H1 (cell line): ENCODE results near the gene CALD1. TPM values are rescaled to one million over a fixed set of nuclear protein-coding genes. Genes with fewer than 3 reads are reported as not detected.

Experiments used
- CTCF ChIA-PET: fragments of 300-600 bp; sonication (Branson Sonifier 250); formaldehyde crosslinking; loops from one replicate; lab custom pipeline; 2021; ENCODE audit not compliant: partially characterized antibody; lab: Charles Lee
- POLR2A ChIA-PET: fragments of 300-600 bp; sonication (Branson Sonifier 250); formaldehyde crosslinking; loops from one replicate; lab custom pipeline; 2021; ENCODE audit warnings: inconsistent platforms; ENCODE audit not compliant: partially characterized antibody; lab: Charles Lee
- DNase-seq, 2 experiments: peaks; one replicate each; pipeline versions ENCODE4 v3.0.0 to v3.0.0-alpha.2; 2010 to 2022; ENCODE audit warnings: low spot score in 2 of 2, low read depth in 1 of 2, mixed read lengths in 1 of 2
- FAIRE-seq: peaks from 2 replicates; lab custom pipeline; 2011; peaks lifted over from hg19 to GRCh38; lab: Jason Lieb, UNC
- H2AFZ ChIP-seq: 2 replicates; pipeline ENCODE4 v1.8.1; 2012; ENCODE audit warnings: low read length, inconsistent platforms
- H2AK5ac ChIP-seq: 2 replicates; pipeline ENCODE4 v1.6.1; 2013; ENCODE audit warnings: low read depth, low read length
- H2BK120ac ChIP-seq: replicated peaks from 2 replicates; pipeline ENCODE3; 2013; ENCODE audit warnings: low read depth, low read length, inconsistent platforms
- H2BK12ac ChIP-seq: 2 replicates; pipeline ENCODE4 v1.6.1; 2013; ENCODE audit warnings: low read depth, low read length
- H2BK15ac ChIP-seq: 2 replicates; pipeline ENCODE4 v1.6.1; 2013; ENCODE audit warnings: low read length
- H2BK20ac ChIP-seq: 2 replicates; pipeline ENCODE4 v1.6.1; 2013; ENCODE audit warnings: low read length
- H2BK5ac ChIP-seq: 2 replicates; pipeline ENCODE4 v1.6.1; 2013; ENCODE audit warnings: low read depth, low read length
- H3K14ac ChIP-seq: 2 replicates; pipeline ENCODE4 v1.6.1; 2013; ENCODE audit warnings: inconsistent platforms; ENCODE audit not compliant: insufficient read length
- H3K18ac ChIP-seq: 2 replicates; pipeline ENCODE4 v1.6.1; 2013; ENCODE audit warnings: low read length; ENCODE audit errors: extremely low read depth
- H3K23ac ChIP-seq: 2 replicates; pipeline ENCODE4 v1.6.1; 2013; ENCODE audit warnings: inconsistent platforms; ENCODE audit not compliant: insufficient read length
- H3K23me2 ChIP-seq: 2 replicates; pipeline ENCODE4 v1.6.1; 2013; ENCODE audit warnings: low read depth, low read length
- H3K27ac ChIP-seq: 2 replicates; pipeline ENCODE4 v1.6.1; 2011; ENCODE audit warnings: low read depth, low read length, inconsistent platforms
- H3K27me3 ChIP-seq, 4 experiments: replicated peaks in 1 of 4; 1 replicate in 1 of 4; 2 replicates in 3 of 4; pipeline versions ENCODE4 v1.6.1 to v1.8.1; 2011 to 2013; ENCODE audit warnings: low read length in 3 of 4, mild to moderate bottlenecking in 3 of 4, inconsistent platforms in 2 of 4, mixed read lengths in 2 of 4, moderate library complexity in 1 of 4; ENCODE audit not compliant: control insufficient read depth in 3 of 4, insufficient read depth in 3 of 4; ENCODE audit errors: extremely low read depth in 1 of 4
- H3K36me3 ChIP-seq, 4 experiments: 2 replicates each; pipeline versions ENCODE4 v1.6.1 to v1.8.1; 2011 to 2013; ENCODE audit warnings: mild to moderate bottlenecking in 4 of 4, low read length in 3 of 4, moderate library complexity in 2 of 4, control low read depth in 1 of 4, inconsistent platforms in 1 of 4; ENCODE audit not compliant: insufficient read depth in 4 of 4, control insufficient read depth in 2 of 4
- H3K4ac ChIP-seq: replicated peaks from 2 replicates; pipeline ENCODE3; 2013; ENCODE audit warnings: low read length, low read depth, mixed read lengths, inconsistent platforms; ENCODE audit not compliant: insufficient read length
- H3K4me1 ChIP-seq, 4 experiments: replicated peaks in 1 of 4; 1 replicate in 1 of 4; 2 replicates in 3 of 4; pipeline versions ENCODE4 v1.6.1 to v1.8.1; 2011 to 2013; ENCODE audit warnings: low read length in 3 of 4, inconsistent platforms in 2 of 4, mixed read lengths in 1 of 4; ENCODE audit not compliant: insufficient read depth in 4 of 4, control insufficient read depth in 3 of 4
- H3K4me2 ChIP-seq, 2 experiments: 2 replicates each; pipeline versions ENCODE4 v1.6.1 to v1.8.1; 2011 to 2013; ENCODE audit warnings: low read depth in 2 of 2, low read length in 2 of 2, control low read depth in 1 of 2, inconsistent platforms in 1 of 2, mild to moderate bottlenecking in 1 of 2; ENCODE audit not compliant: insufficient read depth in 1 of 2
- H3K4me3 ChIP-seq, 4 experiments: fragments of 200-600, 300-600 bp in 1 of 4; sonication (generic), shearing (Covaris generic), sonication (Bioruptor Twin) in 1 of 4; 2 replicates each; pipeline versions ENCODE4 v1.5.1 to v1.8.1; 2011 to 2016; ENCODE audit warnings: low read length in 4 of 4, low read depth in 3 of 4, control low read depth in 2 of 4, inconsistent platforms in 2 of 4, mild to moderate bottlenecking in 2 of 4, mixed read lengths in 1 of 4, moderate library complexity in 1 of 4; ENCODE audit not compliant: insufficient read depth in 2 of 4; ENCODE audit errors: extremely low read depth in 1 of 4
- H3K56ac ChIP-seq: replicated peaks from 2 replicates; pipeline ENCODE3; 2013; ENCODE audit warnings: low read depth, mild to moderate bottlenecking, mixed read lengths, low read length, inconsistent platforms; ENCODE audit not compliant: insufficient read length
- H3K79me1 ChIP-seq: 2 replicates; pipeline ENCODE4 v1.6.1; 2013; ENCODE audit warnings: low read depth, low read length, control low read depth
- H3K79me2 ChIP-seq, 2 experiments: 2 replicates each; pipeline versions ENCODE4 v1.6.1 to v1.8.1; 2012 to 2013; ENCODE audit warnings: low read length in 2 of 2, mild to moderate bottlenecking in 2 of 2, inconsistent platforms in 1 of 2; ENCODE audit not compliant: insufficient read depth in 2 of 2, control insufficient read depth in 1 of 2
- H3K9ac ChIP-seq, 4 experiments: replicated peaks in 1 of 4; 1 replicate in 1 of 4; 2 replicates in 3 of 4; pipeline versions ENCODE4 v1.6.1 to v1.8.1; 2011 to 2013; ENCODE audit warnings: low read depth in 3 of 4, low read length in 3 of 4, control low read depth in 2 of 4, mild to moderate bottlenecking in 2 of 4, moderate library complexity in 2 of 4, inconsistent platforms in 1 of 4; ENCODE audit errors: extremely low read depth in 1 of 4
- H3K9me3 ChIP-seq, 2 experiments: 2 replicates each; pipeline versions ENCODE4 v1.6.1 to v1.8.1; 2012 to 2013; ENCODE audit warnings: mild to moderate bottlenecking in 2 of 2, moderate library complexity in 2 of 2, control low read depth in 1 of 2, inconsistent platforms in 1 of 2, low read depth in 1 of 2, low read length in 1 of 2, mixed read lengths in 1 of 2; ENCODE audit not compliant: insufficient read depth in 2 of 2
- H4K20me1 ChIP-seq, 2 experiments: replicated peaks in 1 of 2; 2 replicates each; pipeline versions ENCODE3 to v1.8.1; 2011 to 2013; ENCODE audit warnings: inconsistent platforms in 2 of 2, low read length in 2 of 2, mild to moderate bottlenecking in 1 of 2; ENCODE audit not compliant: insufficient read depth in 2 of 2, control insufficient read depth in 1 of 2
- H4K5ac ChIP-seq: 2 replicates; pipeline ENCODE4 v1.6.1; 2013; ENCODE audit warnings: low read length, low read depth, mixed read lengths, inconsistent platforms; ENCODE audit not compliant: insufficient read length
- H4K8ac ChIP-seq: 2 replicates; pipeline ENCODE4 v1.8.0; 2013; ENCODE audit warnings: mild to moderate bottlenecking, moderate library complexity, low read length, inconsistent platforms; ENCODE audit not compliant: insufficient read depth; ENCODE audit errors: extremely low read depth
- H4K91ac ChIP-seq: replicated peaks from 2 replicates; pipeline ENCODE3; 2013; ENCODE audit warnings: low read length, mixed read lengths, inconsistent platforms; ENCODE audit not compliant: insufficient read length
- CHD2 ChIP-seq: IDR thresholded peaks from 2 replicates; pipeline ENCODE4 v1.6.1; 2012; ENCODE audit warnings: low read length, improper control_type of control experiment
- EGR1 ChIP-seq: IDR thresholded peaks from 2 replicates; pipeline ENCODE4 v1.6.1; 2011; ENCODE audit warnings: low read depth, low read length, borderline replicate concordance
- EP300 ChIP-seq, 2 experiments: IDR thresholded peaks; 1 replicate in 1 of 2; 2 replicates in 1 of 2; pipeline ENCODE4 v1.6.1; 2011 to 2012; ENCODE audit warnings: low read depth in 2 of 2, low read length in 2 of 2, mild to moderate bottlenecking in 2 of 2, borderline replicate concordance in 1 of 2, inconsistent platforms in 1 of 2, moderate library complexity in 1 of 2
- FOSL1 ChIP-seq: IDR thresholded peaks from 2 replicates; pipeline ENCODE4 v1.6.1; 2011; ENCODE audit warnings: mild to moderate bottlenecking, low read depth, low read length, moderate library complexity; ENCODE audit not compliant: insufficient read depth
- RBBP5 ChIP-seq: IDR thresholded peaks from 2 replicates; pipeline ENCODE4 v1.7.1; 2012; ENCODE audit warnings: low read depth, mild to moderate bottlenecking, inconsistent platforms, low read length, moderate library complexity, borderline replicate concordance
- RFX5 ChIP-seq: IDR thresholded peaks from 2 replicates; pipeline ENCODE4 v1.6.1; 2011; ENCODE audit warnings: low read depth, low read length, improper control_type of control experiment, borderline replicate concordance
- RNF2 ChIP-seq: fragments of 200-900, 300-1000 bp; sonication (generic); IDR thresholded peaks from 2 replicates; pipeline ENCODE4 v1.7.1; 2016; ENCODE audit warnings: borderline replicate concordance, low read depth, mild to moderate bottlenecking, antibody characterized with exemption, low read length; ENCODE audit not compliant: poor library complexity, severe bottlenecking; ENCODE audit errors: missing control alignments
- SIRT6 ChIP-seq: IDR thresholded peaks from one replicate; pipeline ENCODE4 v1.7.1; 2012; ENCODE audit warnings: low read length, inconsistent platforms
- SP4 ChIP-seq: IDR thresholded peaks from 2 replicates; pipeline ENCODE4 v1.6.1; 2012; ENCODE audit warnings: low read length, inconsistent platforms
- TEAD4 ChIP-seq: IDR thresholded peaks from 2 replicates; pipeline ENCODE4 v1.6.1; 2012; ENCODE audit warnings: low read depth, low read length, inconsistent platforms, mixed read lengths
- WGBS, 2 experiments: shearing (Covaris generic) in 1 of 2; methylation state at CpG; one replicate each; pipeline versions ENCODE4 v1.1.6 to v1.1.7; 2013 to 2015; ENCODE audit warnings: low lambda C conversion rate in 2 of 2, mixed read lengths in 2 of 2, inconsistent platforms in 1 of 2, low coverage in 1 of 2, missing lambda C conversion rate in 1 of 2; ENCODE audit not compliant: insufficient replicate concordance in 2 of 2, insufficient coverage in 1 of 2, insufficient read length in 1 of 2; ENCODE audit errors: extremely low coverage in 1 of 2, missing lambda C conversion rate in 1 of 2; 5-methylcytosine and 5-hydroxymethylcytosine counted together
- polyA plus RNA-seq, 7 experiments: library from polyadenylated mRNA; depleted of rRNA in 3 of 7; stranded (reverse) in 5 of 7; unstranded in 2 of 7; fragments of >200 nt in 5 of 7; fragments of 200-250 nt in 2 of 7; gene quantifications; 1 replicate in 5 of 7; 2 replicates in 1 of 7; 4 replicates in 1 of 7; pipeline versions ENCODE4 v1.2.1 to v1.2.3, GENCODE V29; 2011 to 2013; ENCODE audit warnings: missing spikeins in 2 of 7, mixed read lengths in 2 of 7
- total RNA-seq: library from RNA; stranded (reverse); fragmentation: NEBNext Ultra II Directional; extraction: Animal tissue kit (Norgen Biotek cat#: 25700); gene quantifications from 2 replicates; pipeline ENCODE4 v1.2.1, GENCODE V29; 2021

The CALD1 gene
- total and polyA plus RNA-seq, 2 of the 8 experiments (the other 6 are each of a cell fraction or from before 2014, with no cell fraction given), result 34.3 to 177 TPM

DNA sequence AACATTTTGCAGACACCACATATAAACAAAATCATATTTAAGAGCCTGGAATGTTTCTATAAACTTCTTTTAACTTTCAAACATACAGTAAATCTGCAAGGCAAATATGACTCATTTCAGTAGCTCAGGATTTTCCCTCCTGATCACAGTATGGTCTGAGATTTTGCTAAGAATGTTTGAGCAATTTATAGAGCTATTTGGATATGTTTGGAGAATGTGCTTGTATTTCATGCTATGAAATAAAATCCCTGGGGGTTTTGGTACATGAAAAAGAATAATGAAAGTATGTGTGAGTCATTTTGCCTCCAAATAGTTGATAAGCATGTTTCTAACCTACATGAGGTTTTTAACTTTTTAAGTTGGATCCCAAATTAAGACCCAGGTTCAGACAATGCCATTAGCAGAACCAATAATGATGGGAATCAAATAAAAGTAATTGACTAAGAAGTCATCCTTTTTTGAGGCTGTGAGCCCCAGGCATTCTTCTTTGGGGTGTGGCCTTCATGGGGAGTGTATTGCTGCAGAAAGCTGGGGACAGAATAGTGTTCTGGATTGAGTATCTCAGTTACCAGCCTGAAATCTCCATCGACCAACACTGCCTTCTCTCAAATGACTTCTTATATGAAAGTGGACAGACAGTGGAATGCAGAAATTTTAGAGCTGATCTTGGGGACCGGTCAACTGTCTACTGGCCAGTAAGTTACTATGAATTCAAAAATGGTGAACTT, 140.8 kb downstream of the CALD1 start:
- DNase-seq (no peak), FAIRE-seq (no peak)
- no peak overlapping the region for H4K8ac ChIP-seq
- H2BK12ac ChIP-seq, result no peak overlapping the region
- no peak overlapping the region for H3K4ac ChIP-seq
- H3K36me3 ChIP-seq, result no peaks in the 10 kb centered on the region; a peak in 1 of 8 replicates
- H3K9ac ChIP-seq, result no peak overlapping the region
- H2BK15ac ChIP-seq, result no peak overlapping the region
- H3K27me3 ChIP-seq, result no peaks in the 10 kb centered on the region
- no peaks in the 10 kb centered on the region for H3K4me1 ChIP-seq
- H3K23me2 ChIP-seq, result no peaks in the 10 kb centered on the region
- no peak overlapping the region for H3K14ac ChIP-seq
- H3K4me2 ChIP-seq, result no peak overlapping the region
- no peak overlapping the region for H3K23ac ChIP-seq
- no peak overlapping the region for H3K4me3 ChIP-seq
- H3K18ac ChIP-seq, result no peak overlapping the region
- H3K27ac ChIP-seq, result no peak overlapping the region
- POLR2A ChIA-PET, result no interaction called here
- no peak overlapping the region for H4K5ac ChIP-seq
- 95% methylated on average over 2 of the region's 2 CpGs; no CpG with 5 or more reads in 1 of the 2 experiments for WGBS, 2 experiments
- CTCF ChIA-PET, result interaction anchor here (1.3 kb wide), 1 partner anchor 15 kb away, joined by 3 read pairs; no protein-coding TSS in a partner anchor
- no peaks in the 10 kb centered on the region; a peak in 2 of 4 replicates for H3K79me2 ChIP-seq
- no peak overlapping the region for H2AK5ac ChIP-seq
- H4K91ac ChIP-seq, result no peak overlapping the region
- no peak overlapping the region for H2AFZ ChIP-seq
- H2BK120ac ChIP-seq, result no peak overlapping the region
- no peaks in the 10 kb centered on the region for H4K20me1 ChIP-seq
- H2BK20ac ChIP-seq, result no peak overlapping the region
- H2BK5ac ChIP-seq, result no peak overlapping the region
- H3K9me3 ChIP-seq, result no peaks in the 10 kb centered on the region
- H3K56ac ChIP-seq, result no peak overlapping the region
- no peaks in the 10 kb centered on the region; the same call in 1 of the 2 replicates for H3K79me1 ChIP-seq
- no peak for TF ChIP-seq RNF2
- no peak for TF ChIP-seq RBBP5
- TF ChIP-seq EP300 (IDR thresholded peaks at IDR 0.05; ENCODE audit: borderline replicate concordance in 1 of 2, low read depth in 2 of 2, low read length in 2 of 2), result no peak
- TF ChIP-seq RFX5, result no peak
- no peak for TF ChIP-seq SP4
- TF ChIP-seq SIRT6, result no peak
- no peak for TF ChIP-seq FOSL1
- TF ChIP-seq EGR1, result no peak
- TF ChIP-seq CHD2, result no peak
- no peak for TF ChIP-seq TEAD4
